ENCODE data around the gene FAF1. TPM values are rescaled to one million over a fixed set of nuclear protein-coding genes. Genes with fewer than 3 reads are reported as not detected.

FAF1 gene
- total and polyA plus RNA-seq, 2 of the 8 experiments (the other 6 are each of a cell fraction or from before 2014, with no cell fraction given): 10.8 to 65.9 TPM

DNA sequence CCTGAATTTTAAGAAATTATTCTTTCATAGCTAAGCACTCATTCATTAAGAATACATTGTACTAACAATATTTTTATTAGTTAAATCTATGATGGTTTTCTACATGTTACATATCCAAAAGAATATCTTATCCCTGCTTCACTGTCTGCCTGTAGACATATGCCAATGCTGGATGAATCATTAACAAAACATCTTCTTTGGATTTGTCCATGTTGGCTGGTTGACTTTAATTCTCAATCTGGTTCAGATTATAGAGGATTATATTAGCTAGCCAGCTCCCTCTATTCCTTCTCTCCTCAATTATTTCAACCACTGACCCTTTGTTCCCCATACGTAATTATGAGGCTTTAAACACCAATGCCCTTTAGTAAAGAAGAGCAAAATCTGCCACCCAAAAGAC lies 398.0 kb downstream of the FAF1 start:
- no peak overlapping the region for H3K56ac ChIP-seq (replicated peaks; ENCODE audit: insufficient read length, low read depth, low read length)
- H4K5ac ChIP-seq (ENCODE audit: insufficient read length, low read depth, low read length): no peak overlapping the region
- FAIRE-seq: no peak
- no peaks in the 10 kb centered on the region for H3K79me2 ChIP-seq (ENCODE audit: control insufficient read depth in 1 of 2, insufficient read depth in 2 of 2, low read length in 2 of 2)
- H3K27ac ChIP-seq (ENCODE audit: low read depth, low read length): no peak overlapping the region
- H3K36me3 ChIP-seq (ENCODE audit: control insufficient read depth in 2 of 4, insufficient read depth in 4 of 4, low read length in 3 of 4): no peaks in the 10 kb centered on the region
- no peak overlapping the region for H2BK5ac ChIP-seq (ENCODE audit: low read depth, low read length)
- no peaks in the 10 kb centered on the region for H3K4me1 ChIP-seq (replicated peaks in 1 of 4; ENCODE audit: control insufficient read depth in 3 of 4, insufficient read depth in 4 of 4, low read length in 3 of 4)
- no peak overlapping the region for H2BK20ac ChIP-seq (ENCODE audit: low read length)
- no peaks in the 10 kb centered on the region for H3K79me1 ChIP-seq (ENCODE audit: low read depth, low read length)
- no peak for TF ChIP-seq CBX5 (IDR thresholded peaks at IDR 0.05; ENCODE audit: low read depth, low read length)
- no peak for TF ChIP-seq CREB1 (IDR thresholded peaks at IDR 0.05)
- no peak for TF ChIP-seq CTBP2 (IDR thresholded peaks at IDR 0.05; ENCODE audit: borderline replicate concordance, insufficient read depth, insufficient read length, low read length)
- TF ChIP-seq GABPA (IDR thresholded peaks at IDR 0.05; ENCODE audit: borderline replicate concordance, insufficient read depth, low read length): no peak
- TF ChIP-seq YY1 (IDR thresholded peaks at IDR 0.05; ENCODE audit: low read depth, low read length): no peak
- TF ChIP-seq CHD1 (IDR thresholded peaks at IDR 0.05; ENCODE audit: low read depth, low read length): no peak
- TF ChIP-seq NRF1 (IDR thresholded peaks at IDR 0.05; ENCODE audit: low read depth, low read length): no peak
- no peak for TF ChIP-seq BRCA1 (IDR thresholded peaks at IDR 0.05; ENCODE audit: low read depth, low read length)
- no peak for TF ChIP-seq SAP30 (IDR thresholded peaks at IDR 0.05; ENCODE audit: insufficient read depth, insufficient replicate concordance, low read length)
- no peak for TF ChIP-seq EGR1 (IDR thresholded peaks at IDR 0.05; ENCODE audit: borderline replicate concordance, low read depth, low read length)
- no peak for TF ChIP-seq GTF2F1 (IDR thresholded peaks at IDR 0.05; ENCODE audit: borderline replicate concordance, low read depth, low read length)
- TF ChIP-seq ASH2L (IDR thresholded peaks at IDR 0.05; ENCODE audit: low read length): no peak
- H2BK120ac ChIP-seq (replicated peaks; ENCODE audit: low read depth, low read length): no peak overlapping the region
- no peak overlapping the region for H3K18ac ChIP-seq (ENCODE audit: extremely low read depth, low read length)
- H3K23ac ChIP-seq (ENCODE audit: insufficient read length): no peak overlapping the region
- no peaks in the 10 kb centered on the region for H3K9me3 ChIP-seq (ENCODE audit: insufficient read depth in 2 of 2, low read depth in 1 of 2, low read length in 1 of 2)
- 86% methylated on average over 1 of the region's 1 CpG; no CpG with 5 or more reads in 1 of the 2 experiments for WGBS, 2 experiments (ENCODE audit: extremely low coverage in 1 of 2, insufficient coverage in 1 of 2, insufficient read length in 1 of 2, insufficient replicate concordance in 2 of 2, low coverage in 1 of 2, low lambda C conversion rate in 2 of 2, missing lambda C conversion rate in 1 of 2)
- H3K23me2 ChIP-seq (ENCODE audit: low read depth, low read length): no peaks in the 10 kb centered on the region; the same call in 1 of the 2 replicates
- H3K4me2 ChIP-seq (ENCODE audit: insufficient read depth in 1 of 2, low read depth in 2 of 2, low read length in 2 of 2): no peak overlapping the region
- H3K27me3 ChIP-seq (replicated peaks in 1 of 4; ENCODE audit: control insufficient read depth in 3 of 4, extremely low read depth in 1 of 4, insufficient read depth in 3 of 4, low read length in 3 of 4): no peaks in the 10 kb centered on the region
- H3K14ac ChIP-seq (ENCODE audit: insufficient read length): no peak overlapping the region
- H4K91ac ChIP-seq (replicated peaks; ENCODE audit: insufficient read length, low read length): no peak overlapping the region
- no peak overlapping the region for H3K4ac ChIP-seq (replicated peaks; ENCODE audit: insufficient read length, low read depth, low read length)
- no peaks in the 10 kb centered on the region for H4K20me1 ChIP-seq (replicated peaks in 1 of 2; ENCODE audit: control insufficient read depth in 1 of 2, insufficient read depth in 2 of 2, low read length in 2 of 2)
- no peak overlapping the region for H2BK12ac ChIP-seq (ENCODE audit: low read depth, low read length)
- no peak overlapping the region for H2BK15ac ChIP-seq (ENCODE audit: low read length)
- ChIA-PET POLR2A (ENCODE audit: partially characterized antibody) (no interaction called here), CTCF (ENCODE audit: partially characterized antibody) (interaction anchor here (0.8 to 0.9 kb wide), 2 partner anchors 59 to 87 kb away, joined by 3 read pairs; no protein-coding TSS in a partner anchor)
- no peak overlapping the region for H3K9ac ChIP-seq (replicated peaks in 1 of 4; ENCODE audit: extremely low read depth in 1 of 4, low read depth in 3 of 4, low read length in 3 of 4)
- H2AFZ ChIP-seq (ENCODE audit: low read length): no peak overlapping the region
- no peak for DNase-seq (ENCODE audit: low read depth in 1 of 2, low spot score in 2 of 2)
- no peak overlapping the region for H2AK5ac ChIP-seq (ENCODE audit: low read depth, low read length)
- no peak overlapping the region for H3K4me3 ChIP-seq (ENCODE audit: extremely low read depth in 1 of 4, insufficient read depth in 2 of 4, low read depth in 3 of 4, low read length in 4 of 4)
- H4K8ac ChIP-seq (ENCODE audit: extremely low read depth, insufficient read depth, low read length): no peak overlapping the region

Data from H1 (cell line).